GM21786 (cell line): ENCODE data around the gene SORBS1.

ENCODE experiments used
- ATAC-seq: cut with Tn5 transposase; IDR thresholded peaks from one replicate; pipeline ENCODE4 v1.9.1; 2021; ENCODE audit not compliant: unreplicated experiment

The SORBS1 gene

GRCh38 chr10:95542330-95542729, 18.8 kb downstream of the SORBS1 start:
- no peak for ATAC-seq

GRCh38 chr10:95540514-95541052, 20.6 kb downstream of the SORBS1 start:
- no peak for ATAC-seq

GRCh38 chr10:95539560-95540284, 21.4 kb downstream of the SORBS1 start:
- no peak for ATAC-seq

GRCh38 chr10:95538412-95538811, 22.8 kb downstream of the SORBS1 start:
- ATAC-seq = no peak

- ATAC-seq = no peak
Measured at GRCh38 chr10:95537542-95537927, 23.6 kb downstream of the SORBS1 start.

GRCh38 chr10:95536894-95537541, 24.2 kb downstream of the SORBS1 start:
- ATAC-seq = no peak

- ATAC-seq = no peak
Measured at GRCh38 chr10:95536017-95536416, 25.2 kb downstream of the SORBS1 start.

- ATAC-seq = no peak
Measured at GRCh38 chr10:95535526-95535925, 25.6 kb downstream of the SORBS1 start.

GRCh38 chr10:95533590-95533989, 27.6 kb downstream of the SORBS1 start:
- no peak for ATAC-seq

- ATAC-seq = no peak
Measured at GRCh38 chr10:95532536-95532935, 28.6 kb downstream of the SORBS1 start.

GRCh38 chr10:95531994-95532399, 29.2 kb downstream of the SORBS1 start:
- ATAC-seq = no peak

GRCh38 chr10:95531058-95531809, 29.9 kb downstream of the SORBS1 start:
- ATAC-seq = no peak

- no peak for ATAC-seq
Measured at GRCh38 chr10:95530561-95530960, 30.6 kb downstream of the SORBS1 start.

- no peak for ATAC-seq
Measured at GRCh38 chr10:95530029-95530428, 31.1 kb downstream of the SORBS1 start.

GRCh38 chr10:95526044-95526443, 35.1 kb downstream of the SORBS1 start:
- no peak for ATAC-seq

GRCh38 chr10:95525033-95525418, 36.1 kb downstream of the SORBS1 start:
- ATAC-seq = no peak

- ATAC-seq = no peak
Measured at GRCh38 chr10:95524358-95525032, 36.7 kb downstream of the SORBS1 start.

GRCh38 chr10:95522117-95522516, 39.1 kb downstream of the SORBS1 start:
- no peak for ATAC-seq

- ATAC-seq = no peak
Measured at GRCh38 chr10:95520617-95521016, 40.6 kb downstream of the SORBS1 start.

- no peak for ATAC-seq
Measured at GRCh38 chr10:95518455-95519452, 42.4 kb downstream of the SORBS1 start.
